HEK293T (cell line): ENCODE results near the gene PGLYRP1.

Source experiments
- CTCF ChIA-PET: fragments of 350-600 bp; formaldehyde crosslinking; extraction: SDS; loops from one replicate; lab custom pipeline; 2021; ENCODE audit warnings: antibody characterized with exemption, inconsistent platforms; lab: Yijun Ruan, JAX
- POLR2A ChIA-PET: fragments of 350-600 bp; formaldehyde crosslinking; extraction: SDS; loops from one replicate; lab custom pipeline; 2020; ENCODE audit warnings: antibody characterized with exemption, inconsistent platforms; lab: Yijun Ruan, JAX
- DNase-seq: peaks from one replicate; pipeline ENCODE4 v3.0.0; 2012; ENCODE audit warnings: mixed read lengths; ENCODE audit errors: extremely low spot score
- ARNT ChIP-seq: fragments of 450-650 bp; IDR thresholded peaks from 2 replicates; pipeline ENCODE4 v1.6.1; 2017; ENCODE audit warnings: mild to moderate bottlenecking
- BHLHE40 ChIP-seq: fragments of 450-650 bp; IDR thresholded peaks from 2 replicates; pipeline ENCODE4 v1.6.1; 2016; ENCODE audit warnings: mild to moderate bottlenecking, moderate library complexity, borderline replicate concordance
- CTBP1 ChIP-seq: fragments of 450-650 bp; IDR thresholded peaks from 2 replicates; pipeline ENCODE4 v1.6.1; 2016; ENCODE audit warnings: borderline replicate concordance
- ELF4 ChIP-seq: fragments of 450-650 bp; IDR thresholded peaks from 2 replicates; pipeline ENCODE4 v1.6.1; 2017; ENCODE audit warnings: antibody characterized with exemption
- FOXA1 ChIP-seq: fragments of 450-650 bp; IDR thresholded peaks from 2 replicates; pipeline ENCODE4 v1.6.1; 2016; ENCODE audit warnings: mild to moderate bottlenecking
- FOXK2 ChIP-seq: fragments of 450-650 bp; IDR thresholded peaks from 2 replicates; pipeline ENCODE4 v1.6.1; 2016; ENCODE audit warnings: mild to moderate bottlenecking
- FOXM1 ChIP-seq: fragments of 450-650 bp; IDR thresholded peaks from 2 replicates; pipeline ENCODE4 v1.6.1; 2017; ENCODE audit warnings: mild to moderate bottlenecking, borderline replicate concordance
- HDGF ChIP-seq: fragments of 450-650 bp; IDR thresholded peaks from 2 replicates; pipeline ENCODE4 v1.6.1; 2017; ENCODE audit warnings: antibody characterized with exemption, borderline replicate concordance
- L3MBTL2 ChIP-seq: fragments of 450-650 bp; conservative IDR thresholded peaks from 2 replicates; pipeline ENCODE4 v1.6.1; 2016; ENCODE audit warnings: mild to moderate bottlenecking
- LEF1 ChIP-seq: fragments of 450-650 bp; IDR thresholded peaks from 2 replicates; pipeline ENCODE4 v1.6.1; 2017; ENCODE audit warnings: mild to moderate bottlenecking, borderline replicate concordance
- NFRKB ChIP-seq: fragments of 450-650 bp; IDR thresholded peaks from 2 replicates; pipeline ENCODE4 v1.6.1; 2016; ENCODE audit warnings: mild to moderate bottlenecking, moderate library complexity
- PKNOX1 ChIP-seq: fragments of 450-650 bp; IDR thresholded peaks from 2 replicates; pipeline ENCODE4 v1.6.1; 2016
- SP1 ChIP-seq: fragments of 450-650 bp; IDR thresholded peaks from 2 replicates; pipeline ENCODE4 v1.6.1; 2017
- SUZ12 ChIP-seq: fragments of 450-650 bp; IDR thresholded peaks from 2 replicates; pipeline ENCODE4 v1.6.1; 2016; ENCODE audit warnings: mild to moderate bottlenecking
- TARDBP ChIP-seq: fragments of 450-650 bp; IDR thresholded peaks from 2 replicates; pipeline ENCODE4 v1.6.1; 2016
- ZNF384 ChIP-seq: fragments of 450-650 bp; IDR thresholded peaks from 2 replicates; pipeline ENCODE4 v1.6.1; 2016

PGLYRP1 gene

GRCh38 chr19:46035986-46036743 is 13.3 kb upstream of the PGLYRP1 start:
- POLR2A ChIA-PET: no interaction called here
- no peak for TF ChIP-seq BHLHE40
- no peak for TF ChIP-seq SP1
- no peak for TF ChIP-seq ELF4
- TF ChIP-seq ZNF384: no peak
- TF ChIP-seq FOXM1: no peak
- no peak for TF ChIP-seq PKNOX1
- no peak for TF ChIP-seq TARDBP
- no peak for TF ChIP-seq ARNT
- TF ChIP-seq CTBP1: no peak
- TF ChIP-seq FOXK2: no peak
- no peak for TF ChIP-seq FOXA1
- TF ChIP-seq LEF1: no peak
- TF ChIP-seq HDGF: no peak
- TF ChIP-seq SUZ12: no peak
- no peak for TF ChIP-seq NFRKB
- no peak for TF ChIP-seq L3MBTL2
- no peak for DNase-seq
- CTCF ChIA-PET: no interaction called here

- DNase-seq: no peak
- TF ChIP-seq BHLHE40 (no peak), TARDBP (no peak), HDGF (no peak), SP1 (no peak), ZNF384 (no peak)
- ChIA-PET POLR2A (no interaction called here), CTCF (no interaction called here)
Observed at GRCh38 chr19:46035546-46035945, 12.7 kb upstream of the PGLYRP1 start.

- DNase-seq: no peak
- TF ChIP-seq FOXM1 (no peak), FOXK2 (no peak), ZNF384 (no peak), SP1 (no peak), PKNOX1 (no peak), LEF1 (no peak), SUZ12 (no peak), BHLHE40 (no peak), ARNT (no peak), TARDBP (no peak), ELF4 (no peak), FOXA1 (no peak), CTBP1 (no peak), NFRKB (no peak), HDGF (no peak), L3MBTL2 (no peak)
- ChIA-PET CTCF (interaction anchor here (1.0 to 2.2 kb wide), 3 partner anchors 17 to 119 kb away, joined by 3 to 11 read pairs (median 4); no protein-coding TSS in a partner anchor), POLR2A (no interaction called here)
Observed at GRCh38 chr19:46033401-46033800, 10.5 kb upstream of the PGLYRP1 start.

GRCh38 chr19:46032597-46033025 is 9.8 kb upstream of the PGLYRP1 start:
- POLR2A ChIA-PET: no interaction called here
- CTCF ChIA-PET: interaction anchor here (2.2 kb wide), 1 partner anchor 45 kb away, joined by 11 read pairs; no protein-coding TSS in a partner anchor
- no peak for TF ChIP-seq ELF4
- no peak for TF ChIP-seq ZNF384
- TF ChIP-seq SP1: no peak
- no peak for TF ChIP-seq LEF1
- no peak for TF ChIP-seq NFRKB
- no peak for DNase-seq

GRCh38 chr19:46031781-46032596 is 9.1 kb upstream of the PGLYRP1 start:
- TF ChIP-seq ZNF384: no peak
- TF ChIP-seq FOXA1: no peak
- no peak for TF ChIP-seq SUZ12
- TF ChIP-seq L3MBTL2: no peak
- no peak for TF ChIP-seq TARDBP
- no peak for TF ChIP-seq PKNOX1
- no peak for TF ChIP-seq BHLHE40
- no peak for DNase-seq
- POLR2A ChIA-PET: no interaction called here
- CTCF ChIA-PET: interaction anchor here (2.2 kb wide), 1 partner anchor 45 kb away, joined by 11 read pairs; no protein-coding TSS in a partner anchor
